ENCODE data around the gene TRPC4. TPM values are rescaled to one million over a fixed set of nuclear protein-coding genes. Genes with fewer than 3 reads are reported as not detected.

TRPC4 gene
- total and polyA plus RNA-seq, 7 donors = 0.64 to 11.8 (median 9.4) TPM; not detected in 1

GRCh38 chr13:37741536-37741935, 128.0 kb downstream of the TRPC4 start:
- intact Hi-C loops (cut with DNase I) = no loop called here
- TF ChIP-seq POLR2A (IDR thresholded peaks at IDR 0.05) = no peak
- TF ChIP-seq CTCF (IDR thresholded peaks at IDR 0.05) = no peak
- no peak for TF ChIP-seq POLR2AphosphoS5 (IDR thresholded peaks at IDR 0.05)
- no peak for TF ChIP-seq EP300 (IDR thresholded peaks at IDR 0.05)
- no peak for DNase-seq
- Histone ChIP-seq H3K4me1 (no peaks in the 10 kb centered on the region), H3K36me3 (no peaks in the 10 kb centered on the region), H3K9me3 (no peaks in the 10 kb centered on the region), H3K27ac (no peak overlapping the region), H3K27me3 (no peaks in the 10 kb centered on the region), H3K4me3 (no peak overlapping the region)
- 53 to 75% methylated on average over 7 of the region's 7 CpGs for WGBS, 2 donors

- intact Hi-C loops (cut with DNase I) = no loop called here
- Histone ChIP-seq H3K4me3 (no peak overlapping the region), H3K27me3 (no peaks in the 10 kb centered on the region), H3K9me3 (no peaks in the 10 kb centered on the region), H3K27ac (no peak overlapping the region), H3K36me3 (no peaks in the 10 kb centered on the region), H3K4me1 (peaks cover 0 to 11% (median 6%) of the 10 kb centered on the region in 4 donors)
- 81 to 82% methylated on average over 3 of the region's 3 CpGs for WGBS, 2 donors
- no peak for TF ChIP-seq EP300 (IDR thresholded peaks at IDR 0.05)
- no peak for TF ChIP-seq POLR2A (IDR thresholded peaks at IDR 0.05)
- TF ChIP-seq POLR2AphosphoS5 (IDR thresholded peaks at IDR 0.05) = no peak
- no peak for TF ChIP-seq CTCF (IDR thresholded peaks at IDR 0.05)
- no peak for DNase-seq
These were observed 133.5 kb downstream of the TRPC4 start for GRCh38 chr13:37736045-37736444.

- no peak overlapping the region for H3K4me3 ChIP-seq
- H3K4me1 ChIP-seq = peaks cover 0 to 11% (median 6%) of the 10 kb centered on the region in 4 donors
- no peaks in the 10 kb centered on the region for H3K9me3 ChIP-seq
- H3K27ac ChIP-seq = no peak overlapping the region
- no peak for DNase-seq
- TF ChIP-seq POLR2AphosphoS5 (IDR thresholded peaks at IDR 0.05) = no peak
- no peak for TF ChIP-seq EP300 (IDR thresholded peaks at IDR 0.05)
- no peak for TF ChIP-seq POLR2A (IDR thresholded peaks at IDR 0.05)
- no peak for TF ChIP-seq CTCF (IDR thresholded peaks at IDR 0.05)
- 53 to 67% methylated on average over 4 of the region's 4 CpGs for WGBS, 2 donors
- H3K36me3 ChIP-seq = no peaks in the 10 kb centered on the region
- intact Hi-C loops (cut with DNase I) = no loop called here
- H3K27me3 ChIP-seq = no peaks in the 10 kb centered on the region
These were observed 134.3 kb downstream of the TRPC4 start for GRCh38 chr13:37735293-37735692.

- intact Hi-C loops (cut with DNase I) = no loop called here
- Histone ChIP-seq H3K4me3 (no peak overlapping the region), H3K9me3 (no peaks in the 10 kb centered on the region), H3K27ac (no peak overlapping the region), H3K4me1 (peaks cover 0 to 5% (median 4%) of the 10 kb centered on the region in 4 donors), H3K36me3 (no peaks in the 10 kb centered on the region), H3K27me3 (no peaks in the 10 kb centered on the region)
- WGBS, 2 donors = 90% methylated on average over 4 of the region's 4 CpGs
- TF ChIP-seq CTCF (IDR thresholded peaks at IDR 0.05) (no peak), EP300 (IDR thresholded peaks at IDR 0.05) (no peak), POLR2AphosphoS5 (IDR thresholded peaks at IDR 0.05) (no peak)
- no peak for DNase-seq
These were observed 139.7 kb downstream of the TRPC4 start for GRCh38 chr13:37729876-37730275.
